ENCODE results near the gene NDRG3. TPM values are rescaled to one million over a fixed set of nuclear protein-coding genes. Genes with fewer than 3 reads are reported as not detected.

Gene NDRG3
- total and polyA plus RNA-seq, 2 of the 8 experiments (the other 6 are each of a cell fraction or from before 2014, with no cell fraction given): 25.7 to 32.3 TPM

DNA sequence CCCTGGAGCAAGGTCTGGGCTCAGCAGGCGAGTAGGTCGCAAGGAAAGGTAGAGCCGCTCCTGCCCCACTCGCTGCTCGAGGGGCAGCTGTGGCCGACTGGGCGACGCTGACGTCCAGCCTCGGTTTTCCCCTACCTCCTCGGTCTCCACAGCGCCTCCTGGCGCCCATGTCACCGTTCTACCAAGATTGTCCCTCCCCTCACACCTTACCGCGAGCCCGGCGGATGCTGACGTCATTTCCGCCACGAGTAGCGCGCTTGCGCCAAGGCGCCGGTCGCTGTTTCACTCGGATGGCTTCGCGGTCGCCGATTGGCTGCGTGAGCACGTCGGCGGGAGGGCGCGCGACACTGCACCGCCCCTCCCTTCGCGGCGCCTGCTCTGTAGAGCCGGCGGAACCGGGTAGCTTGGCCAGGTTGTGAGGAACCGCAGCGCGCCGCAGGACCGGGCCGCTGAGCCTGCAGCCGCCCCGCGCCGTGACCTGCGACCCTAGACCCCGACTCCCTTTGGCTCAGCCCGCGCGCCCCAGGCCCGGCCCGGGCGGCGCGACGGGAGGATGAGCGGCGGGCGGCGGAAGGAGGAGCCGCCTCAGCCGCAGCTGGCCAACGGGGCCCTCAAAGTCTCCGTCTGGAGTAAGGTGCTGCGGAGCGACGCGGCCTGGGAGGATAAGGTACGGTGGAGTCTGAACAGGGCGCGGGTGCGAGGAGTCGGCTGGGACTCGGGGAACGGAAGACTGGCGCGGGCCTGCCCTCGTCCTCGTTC, 140.3 kb downstream of the NDRG3 start, which contains the start of gene RAB5IF:
Gene RAB5IF, plus strand, starts transcription at position 381 of the 759 bp plus-strand sequence. Its CDS starts 173 bp downstream, at position 554.
- Histone ChIP-seq H2BK15ac (ENCODE audit: low read length) (no peak within 1 kb of the TSS), H4K91ac (replicated peaks; ENCODE audit: insufficient read length, low read length) (peak within 1 kb of the TSS; percentile 79), H2BK20ac (ENCODE audit: low read length) (no peak within 1 kb of the TSS), H3K4me2 (ENCODE audit: insufficient read depth in 1 of 2, low read depth in 2 of 2, low read length in 2 of 2) (peak within 1 kb of the TSS; percentile 92 to 100), H3K36me3 (ENCODE audit: control insufficient read depth in 2 of 4, insufficient read depth in 4 of 4, low read length in 3 of 4) (peaks cover 11 to 26% (median 19%) of the 10 kb centered on the region in 4 experiments), H3K23ac (ENCODE audit: insufficient read length) (no peak within 1 kb of the TSS), H3K9me3 (ENCODE audit: insufficient read depth in 2 of 2, low read depth in 1 of 2, low read length in 1 of 2) (no peaks in the 10 kb centered on the region), H3K79me1 (ENCODE audit: low read depth, low read length) (peaks cover 13% of the 10 kb centered on the region), H3K4me1 (replicated peaks in 1 of 4; ENCODE audit: control insufficient read depth in 3 of 4, insufficient read depth in 4 of 4, low read length in 3 of 4) (peaks cover 0 to 4% (median 2%) of the 10 kb centered on the region in 4 experiments; a peak in 3 of 7 replicates), H3K4me3 (ENCODE audit: extremely low read depth in 1 of 4, insufficient read depth in 2 of 4, low read depth in 3 of 4, low read length in 4 of 4) (peak within 1 kb of the TSS; percentile 73 to 98 (median 95)), H3K18ac (ENCODE audit: extremely low read depth, low read length) (peak within 1 kb of the TSS; percentile 54), H4K8ac (ENCODE audit: extremely low read depth, insufficient read depth, low read length) (peak within 1 kb of the TSS; percentile 87), H3K27ac (ENCODE audit: low read depth, low read length) (peak within 1 kb of the TSS; percentile 78; the same call in 1 of the 2 replicates), H3K4ac (replicated peaks; ENCODE audit: insufficient read length, low read depth, low read length) (peak within 1 kb of the TSS; percentile 35), H2BK120ac (replicated peaks; ENCODE audit: low read depth, low read length) (no peak within 1 kb of the TSS), H2BK5ac (ENCODE audit: low read depth, low read length) (peak within 1 kb of the TSS; percentile 49), H3K9ac (replicated peaks in 1 of 4; ENCODE audit: extremely low read depth in 1 of 4, low read depth in 3 of 4, low read length in 3 of 4) (peak within 1 kb of the TSS; percentile 53 to 94 (median 86)), H4K20me1 (replicated peaks in 1 of 2; ENCODE audit: control insufficient read depth in 1 of 2, insufficient read depth in 2 of 2, low read length in 2 of 2) (peaks cover 0 to 14% of the 10 kb centered on the region in 2 experiments), H2BK12ac (ENCODE audit: low read depth, low read length) (peak within 1 kb of the TSS; percentile 64; the same call in 1 of the 2 replicates), H3K23me2 (ENCODE audit: low read depth, low read length) (peaks cover 4% of the 10 kb centered on the region), H3K79me2 (ENCODE audit: control insufficient read depth in 1 of 2, insufficient read depth in 2 of 2, low read length in 2 of 2) (peaks cover 10 to 26% of the 10 kb centered on the region in 2 experiments), H4K5ac (ENCODE audit: insufficient read length, low read depth, low read length) (peak within 1 kb of the TSS; percentile 2), H3K27me3 (replicated peaks in 1 of 4; ENCODE audit: control insufficient read depth in 3 of 4, extremely low read depth in 1 of 4, insufficient read depth in 3 of 4, low read length in 3 of 4) (no peaks in the 10 kb centered on the region; a peak in 1 of 7 replicates), H2AFZ (ENCODE audit: low read length) (peak within 1 kb of the TSS; percentile 19; the same call in 1 of the 2 replicates), H3K14ac (ENCODE audit: insufficient read length) (no peak within 1 kb of the TSS), H2AK5ac (ENCODE audit: low read depth, low read length) (peak within 1 kb of the TSS; percentile 42; the same call in 1 of the 2 replicates), H3K56ac (replicated peaks; ENCODE audit: insufficient read length, low read depth, low read length) (peak within 1 kb of the TSS; percentile 91)
- CTCF ChIA-PET (ENCODE audit: partially characterized antibody): interaction anchor here (0.5 to 4.1 kb wide), 29 partner anchors 9 to 149 kb away, joined by 3 to 67 read pairs (median 4); partner anchors contain the start of gene SLA2
- POLR2A ChIA-PET (ENCODE audit: partially characterized antibody): interaction anchor here (0.8 to 26.6 kb wide), 17 partner anchors 8 to 450 kb away, joined by 3 to 388 read pairs (median 4); partner anchors contain the start of gene TGIF2
- 1% methylated on average over 65 of the region's 90 CpGs; no CpG with 5 or more reads in 1 of the 2 experiments for WGBS, 2 experiments (ENCODE audit: extremely low coverage in 1 of 2, insufficient coverage in 1 of 2, insufficient read length in 1 of 2, insufficient replicate concordance in 2 of 2, low coverage in 1 of 2, low lambda C conversion rate in 2 of 2, missing lambda C conversion rate in 1 of 2)
- peak; percentile 99 to 100 for DNase-seq (ENCODE audit: low read depth in 1 of 2, low spot score in 2 of 2)
- FAIRE-seq: peak; percentile 48
- TF ChIP-seq, protein P1, sequence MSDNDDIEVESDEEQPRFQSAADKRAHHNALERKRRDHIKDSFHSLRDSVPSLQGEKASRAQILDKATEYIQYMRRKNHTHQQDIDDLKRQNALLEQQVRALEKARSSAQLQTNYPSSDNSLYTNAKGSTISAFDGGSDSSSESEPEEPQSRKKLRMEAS (IDR thresholded peaks at IDR 0.05): peak; percentile 88
- peak; percentile 36; the same call in 1 of the 2 replicates for TF ChIP-seq NRF1 (IDR thresholded peaks at IDR 0.05; ENCODE audit: low read depth, low read length)
- TF ChIP-seq RBBP5 (IDR thresholded peaks at IDR 0.05; ENCODE audit: borderline replicate concordance, low read depth, low read length): no peak; the same call in 1 of the 2 replicates
- peak; percentile 19; the same call in 1 of the 2 replicates for TF ChIP-seq SRF (IDR thresholded peaks at IDR 0.05; ENCODE audit: low read depth, low read length)
- TF ChIP-seq, protein P2, sequence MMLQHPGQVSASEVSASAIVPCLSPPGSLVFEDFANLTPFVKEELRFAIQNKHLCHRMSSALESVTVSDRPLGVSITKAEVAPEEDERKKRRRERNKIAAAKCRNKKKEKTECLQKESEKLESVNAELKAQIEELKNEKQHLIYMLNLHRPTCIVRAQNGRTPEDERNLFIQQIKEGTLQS (IDR thresholded peaks at IDR 0.05; ENCODE audit: insufficient read depth, low read depth, low read length): peak; percentile 42; the same call in 1 of the 2 replicates
- TF ChIP-seq CEBPB (IDR thresholded peaks at IDR 0.05; ENCODE audit: low read depth, low read length): peak; percentile 4; the same call in 1 of the 2 replicates
- no peak for TF ChIP-seq SP2 (IDR thresholded peaks at IDR 0.05; ENCODE audit: low read length)
- no peak for TF ChIP-seq CBX8 (IDR thresholded peaks at IDR 0.05; ENCODE audit: borderline replicate concordance, low read depth, low read length)
- no peak for TF ChIP-seq RNF2 (IDR thresholded peaks at IDR 0.05; ENCODE audit: borderline replicate concordance, low read depth, low read length, missing control alignments, poor library complexity, severe bottlenecking)
- TF ChIP-seq SP1 (IDR thresholded peaks at IDR 0.05; ENCODE audit: low read depth, low read length): peak; percentile 64; the same call in 1 of the 2 replicates

Measured in H1 (cell line).